K562 (cell line): ENCODE measurements around the gene DNAJC18. TPM values are rescaled to one million over a fixed set of nuclear protein-coding genes. Genes with fewer than 3 reads are reported as not detected.
A peak's percentile ranks its signal among the peaks of the same experiment; 100 is the strongest.

Source experiments
- ARNT ChIP-seq, 2 experiments: fragments of 450-650 bp; IDR thresholded peaks; 2 replicates each; pipeline ENCODE4 v1.6.1; 2016; ENCODE audit warnings: mild to moderate bottlenecking in 1 of 2
- CBX8 ChIP-seq: fragments of 200-600 bp; sonication (generic); IDR thresholded peaks from 2 replicates; pipeline ENCODE4 v1.6.1; 2012; ENCODE audit warnings: borderline replicate concordance, mixed run types, low read depth, mild to moderate bottlenecking, moderate library complexity, mixed read lengths, low read length, control low read depth, inconsistent platforms; ENCODE audit not compliant: poor library complexity, severe bottlenecking; ENCODE audit errors: extremely low read depth
- CHD4 ChIP-seq: fragments of 200-600 bp; sonication (generic); IDR thresholded peaks from 3 replicates; pipeline ENCODE4 v1.6.1; 2012; ENCODE audit warnings: low read depth, mild to moderate bottlenecking, mixed read lengths, low read length, inconsistent platforms; ENCODE audit not compliant: insufficient read depth, insufficient replicate concordance, poor library complexity, severe bottlenecking
- DMBX1 ChIP-seq: fragments of 250-450 bp; sonication (Bioruptor Pico); IDR thresholded peaks from 2 replicates; pipeline ENCODE4 v1.8.0; 2022; ENCODE audit warnings: inconsistent platforms, mild to moderate bottlenecking, moderate library complexity, borderline replicate concordance
- DPF2 ChIP-seq: fragments of 450-650 bp; IDR thresholded peaks from 2 replicates; pipeline ENCODE4 v1.6.1; 2016
- HES1 ChIP-seq: fragments of 450-650 bp; IDR thresholded peaks from 2 replicates; pipeline ENCODE4 v1.6.1; 2016; ENCODE audit warnings: low read depth, mild to moderate bottlenecking, moderate library complexity
- JUN ChIP-seq, 2 experiments: sonication (generic) in 1 of 2; formaldehyde crosslinking in 1 of 2; IDR thresholded peaks; 2 replicates each; pipeline versions ENCODE4 v1.6.1 to v1.8.0; 2012 to 2022; ENCODE audit warnings: borderline replicate concordance in 2 of 2, mild to moderate bottlenecking in 2 of 2, improper control_type of control experiment in 1 of 2, low read depth in 1 of 2, low read length in 1 of 2, missing genetic modification reagents in 1 of 2
- KLF13 ChIP-seq: fragments of 450-650 bp; IDR thresholded peaks from 2 replicates; pipeline ENCODE4 v1.6.1; 2016; ENCODE audit warnings: missing genetic modification characterization, low read depth, mild to moderate bottlenecking, missing compliant biosample characterization, moderate library complexity, borderline replicate concordance
- LCOR ChIP-seq: sonication (generic); formaldehyde crosslinking; IDR thresholded peaks from 2 replicates; pipeline ENCODE4 v1.8.0; 2022; ENCODE audit warnings: mild to moderate bottlenecking, missing genetic modification reagents
- MNT ChIP-seq, 2 experiments: fragments of 450-650 bp; conservative IDR thresholded peaks; 2 replicates each; pipeline ENCODE4 v1.6.1; 2017; ENCODE audit warnings: mild to moderate bottlenecking in 2 of 2, moderate library complexity in 2 of 2
- RBBP5 ChIP-seq: fragments of 200-600 bp; sonication (generic); IDR thresholded peaks from 2 replicates; pipeline ENCODE4 v1.6.1; 2012; ENCODE audit warnings: borderline replicate concordance, mild to moderate bottlenecking, low read length, control low read depth, inconsistent platforms; ENCODE audit not compliant: insufficient read depth, poor library complexity, severe bottlenecking
- RFX5 ChIP-seq: IDR thresholded peaks from 2 replicates; pipeline ENCODE4 v1.6.1; 2011; ENCODE audit warnings: low read depth, mild to moderate bottlenecking, improper control_type of control experiment, low read length
- SUPT5H ChIP-seq: fragments of 450-650 bp; IDR thresholded peaks from 2 replicates; pipeline ENCODE4 v1.6.1; 2016
- TGIF2 ChIP-seq: sonication (generic); formaldehyde crosslinking; IDR thresholded peaks from 2 replicates; pipeline ENCODE4 v1.8.1; 2022; ENCODE audit warnings: mild to moderate bottlenecking, missing genetic modification reagents, moderate library complexity
- polyA plus RNA-seq, 8 experiments: library from polyadenylated mRNA; depleted of rRNA in 4 of 8; stranded (reverse) in 5 of 8; unstranded in 3 of 8; fragments of >200 nt; fragmentation: Nextera tagmentation in 2 of 8; fragmentation: Illumina TruSeq in 1 of 8; extraction: Ambion mirVana in 2 of 8; extraction: Trizol in 1 of 8; gene quantifications; 2 replicates each; pipeline versions ENCODE4 v1.2.1 to v1.2.3, GENCODE V29; 2011 to 2014; ENCODE audit warnings: inconsistent platforms in 1 of 8, missing spikeins in 1 of 8
- total RNA-seq, 7 experiments: library from RNA; depleted of rRNA in 6 of 7; stranded (reverse); fragments of >200 nt in 6 of 7; fragmentation: Illumina TruSeq in 2 of 7; extraction: Trizol in 2 of 7; gene quantifications; 2 replicates each; pipeline versions ENCODE4 v1.2.1 to v1.2.3, GENCODE V29; 2011 to 2021; ENCODE audit warnings: low replicate concordance in 1 of 7
- TF ChIP-seq, protein P1 (sequence below), 2 experiments: fragments of 450-650 bp; formaldehyde crosslinking in 1 of 2; IDR thresholded peaks; 2 replicates each; pipeline versions ENCODE4 v1.4.0 to v1.6.1; 2014 to 2020; ENCODE audit warnings: mild to moderate bottlenecking in 2 of 2, borderline replicate concordance in 1 of 2, low read depth in 1 of 2

DNAJC18 gene
- total and polyA plus RNA-seq, 9 of the 15 experiments (the other 6 are each of a cell fraction or from before 2014, with no cell fraction given) = 1.5 to 13.3 (median 7.5) TPM

- no peak for TF ChIP-seq DMBX1
- TF ChIP-seq KLF13 (tag) = no peak
- no peak for TF ChIP-seq HES1
- TF ChIP-seq RBBP5 = no peak
- TF ChIP-seq TGIF2 (CRISPR knock-in tag) = no peak
- peak; percentile 22; the same call in 1 of the 2 replicates for TF ChIP-seq DPF2
- TF ChIP-seq RFX5 = no peak
- TF ChIP-seq CHD4 = no peak
- TF ChIP-seq CBX8 = no peak
- no peak for TF ChIP-seq SUPT5H
- TF ChIP-seq JUN (IDR thresholded peaks at IDR 0.05; ENCODE audit: borderline replicate concordance, low read depth, low read length) = peak; percentile 35; the same call in 1 of the 2 replicates
- no peak for TF ChIP-seq JUN (CRISPR knock-in tag; IDR thresholded peaks at IDR 0.05; ENCODE audit: borderline replicate concordance)
- TF ChIP-seq ARNT (IDR thresholded peaks at IDR 0.05) = 0 out of 4 replicates have a peak, but pooled peaks of 1 of the 2 experiments have one; percentile 40
- TF ChIP-seq, protein P1, sequence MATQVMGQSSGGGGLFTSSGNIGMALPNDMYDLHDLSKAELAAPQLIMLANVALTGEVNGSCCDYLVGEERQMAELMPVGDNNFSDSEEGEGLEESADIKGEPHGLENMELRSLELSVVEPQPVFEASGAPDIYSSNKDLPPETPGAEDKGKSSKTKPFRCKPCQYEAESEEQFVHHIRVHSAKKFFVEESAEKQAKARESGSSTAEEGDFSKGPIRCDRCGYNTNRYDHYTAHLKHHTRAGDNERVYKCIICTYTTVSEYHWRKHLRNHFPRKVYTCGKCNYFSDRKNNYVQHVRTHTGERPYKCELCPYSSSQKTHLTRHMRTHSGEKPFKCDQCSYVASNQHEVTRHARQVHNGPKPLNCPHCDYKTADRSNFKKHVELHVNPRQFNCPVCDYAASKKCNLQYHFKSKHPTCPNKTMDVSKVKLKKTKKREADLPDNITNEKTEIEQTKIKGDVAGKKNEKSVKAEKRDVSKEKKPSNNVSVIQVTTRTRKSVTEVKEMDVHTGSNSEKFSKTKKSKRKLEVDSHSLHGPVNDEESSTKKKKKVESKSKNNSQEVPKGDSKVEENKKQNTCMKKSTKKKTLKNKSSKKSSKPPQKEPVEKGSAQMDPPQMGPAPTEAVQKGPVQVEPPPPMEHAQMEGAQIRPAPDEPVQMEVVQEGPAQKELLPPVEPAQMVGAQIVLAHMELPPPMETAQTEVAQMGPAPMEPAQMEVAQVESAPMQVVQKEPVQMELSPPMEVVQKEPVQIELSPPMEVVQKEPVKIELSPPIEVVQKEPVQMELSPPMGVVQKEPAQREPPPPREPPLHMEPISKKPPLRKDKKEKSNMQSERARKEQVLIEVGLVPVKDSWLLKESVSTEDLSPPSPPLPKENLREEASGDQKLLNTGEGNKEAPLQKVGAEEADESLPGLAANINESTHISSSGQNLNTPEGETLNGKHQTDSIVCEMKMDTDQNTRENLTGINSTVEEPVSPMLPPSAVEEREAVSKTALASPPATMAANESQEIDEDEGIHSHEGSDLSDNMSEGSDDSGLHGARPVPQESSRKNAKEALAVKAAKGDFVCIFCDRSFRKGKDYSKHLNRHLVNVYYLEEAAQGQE (IDR thresholded peaks at IDR 0.05; ENCODE audit: borderline replicate concordance) = peak; percentile 94
- TF ChIP-seq, protein P1 (CRISPR knock-in tag; IDR thresholded peaks at IDR 0.05; ENCODE audit: low read depth) = no peak
- peak; percentile 66; the same call in 1 of the 2 replicates for TF ChIP-seq LCOR (CRISPR knock-in tag)
- 0 out of 4 replicates have a peak, but pooled peaks of 1 of the 2 experiments have one; percentile 20 for TF ChIP-seq MNT (conservative IDR thresholded peaks at IDR 0.05)
Measured at GRCh38 chr5:139422307-139422893, 16.9 kb downstream of the DNAJC18 start (continued).
